ENCODE results near the gene TMIE.
A peak's percentile ranks its signal among the peaks of the same experiment; 100 is the strongest.

Gene TMIE

DNA sequence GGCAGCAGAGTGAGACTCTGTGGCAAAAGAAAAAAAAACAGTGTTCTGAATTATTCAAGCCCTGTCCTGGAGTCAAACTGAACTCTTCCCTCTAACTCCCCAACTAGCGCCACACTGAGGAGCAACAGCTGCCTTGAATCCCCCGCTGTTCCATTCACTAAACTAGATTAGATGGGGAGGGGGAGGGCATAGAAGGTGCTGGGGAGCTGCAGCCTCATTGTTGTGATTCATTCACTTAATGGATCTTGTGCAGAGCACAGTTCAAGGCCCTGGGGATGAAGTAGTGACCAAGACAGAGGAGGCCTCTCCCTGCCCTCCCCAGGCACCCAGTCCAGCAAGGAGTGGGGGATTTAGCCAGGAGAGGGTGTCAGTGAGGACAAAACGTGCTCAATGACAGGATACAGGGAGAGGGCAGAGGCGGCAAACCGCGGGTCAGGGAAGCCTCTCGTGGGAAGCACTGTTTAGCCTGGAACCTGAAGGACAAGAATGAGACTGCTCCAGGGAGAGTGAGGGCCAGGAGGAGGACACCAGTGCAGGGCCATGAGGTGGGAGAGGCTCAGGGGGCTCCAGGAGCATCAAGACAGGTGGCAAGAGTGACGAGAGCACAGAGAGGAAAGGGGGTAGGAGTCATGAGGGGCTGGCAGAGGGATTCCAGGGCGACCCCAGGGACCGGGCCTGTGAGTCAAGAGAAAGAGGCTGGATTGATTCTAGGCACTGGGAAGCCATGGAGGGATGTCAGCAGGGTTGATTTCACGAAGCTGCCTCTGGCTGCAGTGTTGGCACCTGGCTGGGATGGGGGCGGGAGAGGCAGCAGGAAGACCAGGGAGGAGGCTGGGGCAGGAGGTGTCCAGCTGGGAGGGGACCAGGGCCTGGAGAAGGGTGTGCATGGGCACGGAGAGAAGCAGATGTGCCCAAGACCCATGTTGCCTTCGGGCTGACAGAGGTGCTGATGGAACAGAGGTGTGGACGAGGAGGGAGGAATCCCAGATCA, 39.1 kb upstream of the TMIE start:
- TF ChIP-seq, protein P1, sequence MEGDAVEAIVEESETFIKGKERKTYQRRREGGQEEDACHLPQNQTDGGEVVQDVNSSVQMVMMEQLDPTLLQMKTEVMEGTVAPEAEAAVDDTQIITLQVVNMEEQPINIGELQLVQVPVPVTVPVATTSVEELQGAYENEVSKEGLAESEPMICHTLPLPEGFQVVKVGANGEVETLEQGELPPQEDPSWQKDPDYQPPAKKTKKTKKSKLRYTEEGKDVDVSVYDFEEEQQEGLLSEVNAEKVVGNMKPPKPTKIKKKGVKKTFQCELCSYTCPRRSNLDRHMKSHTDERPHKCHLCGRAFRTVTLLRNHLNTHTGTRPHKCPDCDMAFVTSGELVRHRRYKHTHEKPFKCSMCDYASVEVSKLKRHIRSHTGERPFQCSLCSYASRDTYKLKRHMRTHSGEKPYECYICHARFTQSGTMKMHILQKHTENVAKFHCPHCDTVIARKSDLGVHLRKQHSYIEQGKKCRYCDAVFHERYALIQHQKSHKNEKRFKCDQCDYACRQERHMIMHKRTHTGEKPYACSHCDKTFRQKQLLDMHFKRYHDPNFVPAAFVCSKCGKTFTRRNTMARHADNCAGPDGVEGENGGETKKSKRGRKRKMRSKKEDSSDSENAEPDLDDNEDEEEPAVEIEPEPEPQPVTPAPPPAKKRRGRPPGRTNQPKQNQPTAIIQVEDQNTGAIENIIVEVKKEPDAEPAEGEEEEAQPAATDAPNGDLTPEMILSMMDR (IDR thresholded peaks at IDR 0.05), result no peak

DNA sequence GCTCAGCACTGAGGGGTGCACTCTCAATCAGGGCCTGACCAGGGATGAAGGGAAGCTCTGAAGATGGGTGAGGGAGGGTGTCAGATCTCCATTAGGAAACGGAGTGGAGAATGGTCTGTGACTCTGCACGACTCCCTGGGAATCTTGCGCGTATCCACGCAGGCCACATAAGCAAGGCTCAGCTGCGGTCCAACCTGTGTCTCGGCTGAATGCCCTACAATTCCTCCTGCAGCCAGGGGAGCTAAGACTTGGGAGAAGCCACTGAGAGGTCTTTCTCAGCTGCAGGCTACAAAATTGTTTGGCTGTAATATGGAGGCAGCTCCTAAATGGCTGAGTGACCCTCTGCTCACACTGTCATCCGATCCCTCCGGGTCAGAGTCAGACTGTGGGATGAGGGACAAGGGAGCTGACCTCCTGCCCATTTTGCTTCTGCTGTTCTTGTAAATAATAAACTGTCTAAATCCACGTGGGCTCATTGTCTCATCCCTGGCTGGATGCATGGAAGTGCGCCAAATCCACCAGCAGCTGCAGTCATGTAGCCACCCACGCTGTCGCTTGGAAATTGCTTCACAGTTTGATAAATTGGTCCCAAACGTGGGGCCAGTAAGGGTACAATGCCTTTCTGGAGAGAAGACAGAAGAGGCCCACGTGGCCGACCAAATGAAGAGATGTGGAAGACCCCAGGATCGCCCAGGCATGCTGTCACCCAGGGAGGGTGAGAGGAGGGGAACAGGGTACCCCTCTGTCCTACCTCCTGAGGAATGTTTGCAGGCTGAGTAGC, 38.2 kb upstream of the TMIE start:
- TF ChIP-seq, protein P1 (IDR thresholded peaks at IDR 0.05), result no peak

DNA sequence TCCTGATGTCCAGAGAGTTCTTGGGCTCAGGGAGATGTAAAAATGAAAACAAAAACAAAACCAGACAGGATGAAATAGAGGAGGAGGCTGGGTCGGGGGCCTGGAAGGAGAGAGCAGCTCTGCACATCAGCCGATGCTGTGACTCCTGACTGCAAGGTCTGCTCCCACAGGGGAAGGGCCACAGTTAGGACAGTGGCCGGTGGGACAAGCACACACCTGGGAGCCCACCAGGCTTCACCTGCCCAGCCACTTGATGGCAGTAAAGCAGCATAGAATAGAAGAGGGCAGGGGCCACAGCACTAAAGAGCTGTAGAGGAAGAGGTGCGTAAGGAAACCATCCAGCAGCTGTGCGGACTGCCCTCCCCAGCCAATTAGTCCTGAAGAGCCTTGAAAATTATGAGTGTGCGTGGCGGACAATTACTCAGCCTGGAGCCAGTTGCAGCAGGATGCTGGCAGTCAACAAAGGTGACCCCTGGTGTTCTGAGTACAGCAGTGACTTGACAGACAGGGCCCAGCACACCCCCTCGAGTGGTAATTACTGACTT, 37.5 kb upstream of the TMIE start:
- TF ChIP-seq, protein P1 (IDR thresholded peaks at IDR 0.05), result peak; percentile 32; the same call in 1 of the 2 replicates

DNA sequence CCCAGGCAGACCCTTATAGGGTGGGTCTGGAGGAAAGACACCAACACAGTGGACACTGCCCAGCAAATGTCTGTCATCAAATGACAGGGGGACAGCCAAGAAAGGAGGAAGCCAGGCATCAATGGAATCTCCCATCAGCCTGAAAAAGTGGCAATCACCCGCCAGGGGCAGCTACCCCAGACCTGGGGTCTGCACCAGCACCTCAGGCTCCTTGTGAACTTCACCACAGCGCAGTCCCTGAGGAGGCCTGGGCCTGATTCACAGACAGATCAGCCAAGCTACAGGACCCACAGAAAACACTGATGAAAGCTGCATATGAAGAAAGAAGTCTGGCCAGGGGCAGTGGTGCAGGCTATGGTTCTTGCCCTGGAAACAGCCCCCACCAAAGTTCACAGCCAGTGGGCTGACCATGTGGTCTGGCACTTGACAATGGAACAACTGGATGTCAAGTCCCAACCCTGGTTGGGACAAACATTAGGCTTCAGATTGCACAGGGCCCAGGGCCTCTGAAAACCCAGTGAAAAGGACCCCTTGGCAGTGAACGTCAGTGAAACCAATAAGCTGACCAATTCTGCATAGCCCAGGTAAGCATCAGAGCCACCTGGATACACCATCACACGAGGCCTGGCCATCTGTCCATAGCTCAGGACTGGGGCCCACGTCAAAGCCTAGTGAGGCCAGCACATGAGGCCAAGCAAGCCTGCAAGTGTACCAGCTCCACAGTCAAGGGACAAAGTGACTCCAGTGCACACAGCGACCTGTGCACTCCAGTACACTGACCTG, 36.8 kb upstream of the TMIE start:
- TF ChIP-seq, protein P1 (IDR thresholded peaks at IDR 0.05), result no peak

DNA sequence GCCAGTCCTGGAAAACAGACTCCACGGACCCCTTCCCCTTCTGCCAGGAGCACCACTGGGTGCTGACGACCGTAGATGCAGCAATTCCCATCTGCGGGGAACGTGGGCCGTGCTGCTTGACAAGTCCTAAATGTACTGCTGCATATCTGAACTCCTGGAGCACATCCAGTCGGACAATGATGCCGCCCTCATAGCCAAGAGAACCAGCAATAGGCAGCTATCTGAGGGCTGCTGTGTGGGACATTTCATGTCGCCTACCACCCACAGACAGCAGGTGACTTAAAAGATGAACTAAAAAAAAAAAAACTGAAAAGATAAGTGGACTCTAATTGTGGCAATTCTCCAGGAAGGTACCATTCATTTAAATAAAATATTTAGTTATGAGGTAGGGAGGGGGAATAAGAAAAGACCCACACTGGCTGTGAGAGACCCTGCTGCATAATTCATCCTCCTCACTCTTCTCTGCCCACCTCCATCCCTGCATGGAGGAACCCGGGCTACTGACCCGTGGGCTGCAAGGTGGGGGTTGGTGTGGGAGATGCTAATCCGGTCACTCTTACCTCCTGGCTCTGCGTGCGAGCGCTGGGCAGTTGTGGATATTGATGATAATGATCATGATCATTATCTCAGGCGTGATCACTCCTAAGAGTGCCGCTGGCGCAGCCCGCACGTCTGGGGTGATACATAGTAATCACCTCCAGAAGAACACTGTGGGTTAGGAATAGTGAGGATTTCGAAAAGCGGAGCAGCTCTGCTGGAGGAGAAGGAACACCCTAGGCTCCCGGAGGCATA, 36.0 kb upstream of the TMIE start:
- TF ChIP-seq, protein P1 (IDR thresholded peaks at IDR 0.05), result no peak

DNA sequence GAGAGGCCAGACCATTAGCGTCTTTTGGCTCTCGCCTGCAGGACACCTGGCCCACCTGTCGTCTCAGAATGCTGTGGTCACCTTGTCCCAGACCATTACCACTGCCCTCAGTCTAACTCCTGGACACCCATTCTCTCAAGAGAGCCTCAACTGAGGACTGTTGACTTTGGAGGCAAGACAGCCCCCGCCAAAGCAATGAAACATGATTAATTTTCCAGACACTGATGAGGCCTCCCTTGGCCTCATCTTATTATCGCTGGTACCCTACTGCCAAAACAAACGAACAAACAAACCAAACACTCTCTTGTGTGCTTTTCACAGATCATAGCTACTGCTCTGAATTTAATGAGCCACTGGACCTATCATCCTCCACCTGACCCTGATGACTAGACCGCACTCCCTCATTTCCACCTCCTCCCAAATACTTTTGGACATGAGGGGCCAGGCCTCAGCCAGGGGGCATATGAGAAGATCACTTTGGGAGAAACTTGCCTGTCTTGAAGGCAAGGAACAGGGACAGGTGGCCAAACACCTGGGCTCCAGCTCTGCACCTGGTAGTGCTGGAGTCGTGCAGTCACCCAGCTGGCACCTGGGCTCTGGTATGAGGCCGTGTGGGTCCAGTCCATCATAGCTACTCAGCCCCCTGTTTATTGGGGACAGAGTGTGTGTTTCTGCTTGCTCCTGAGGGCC, 35.3 kb upstream of the TMIE start:
- TF ChIP-seq, protein P1 (IDR thresholded peaks at IDR 0.05), result no peak
